Activated T-helper 1 cell treated with anti-CD3 and anti-CD28 coated beads, Interleukin-12 subunit alpha, Interleukin-12 subunit beta, Interleukin-2, Interleukin-4 antibody, amounts not matched to agents 30 ng/mL and 10 ng/mL and 1 ng/mL, durations not matched to agents 14 hours and 24 hours and 36 hours (primary cell): ENCODE data around the gene UBXN2A. TPM values are rescaled to one million over a fixed set of nuclear protein-coding genes. Genes with fewer than 3 reads are reported as not detected.

Experiments used
- DNase-seq: peaks from one replicate; pipeline ENCODE4 v3.0.0; 2021; ENCODE audit warnings: low spot score
- H3K27ac Mint-ChIP-seq: one replicate; pipeline ENCODE4 v1.8.0; 2021; ENCODE audit warnings: mild to moderate bottlenecking, mixed read lengths
- H3K27me3 Mint-ChIP-seq: one replicate; pipeline ENCODE4 v1.8.0; 2022; ENCODE audit warnings: mild to moderate bottlenecking, moderate library complexity, mixed read lengths; ENCODE audit not compliant: insufficient read depth
- H3K36me3 Mint-ChIP-seq: one replicate; pipeline ENCODE4 v1.8.0; 2021; ENCODE audit warnings: low read depth, mixed read lengths
- H3K4me1 Mint-ChIP-seq: one replicate; pipeline ENCODE4 v1.8.0; 2021; ENCODE audit warnings: low read depth, mixed read lengths
- H3K4me3 Mint-ChIP-seq: one replicate; pipeline ENCODE4 v1.8.0; 2021; ENCODE audit warnings: mild to moderate bottlenecking, moderate library complexity, mixed read lengths
- H3K9me3 Mint-ChIP-seq: one replicate; pipeline ENCODE4 v1.8.0; 2021; ENCODE audit warnings: mixed read lengths
- intact Hi-C: fragments of 100-400 bp; cut with micrococcal nuclease; formaldehyde crosslinking; loops from one replicate; pipeline ENCODE4 v1.15.1; 2024
- total RNA-seq: library from RNA; stranded (reverse); gene quantifications from 2 replicates; pipeline ENCODE4 v1.2.3, GENCODE V29; 2022

Gene UBXN2A, protein sequence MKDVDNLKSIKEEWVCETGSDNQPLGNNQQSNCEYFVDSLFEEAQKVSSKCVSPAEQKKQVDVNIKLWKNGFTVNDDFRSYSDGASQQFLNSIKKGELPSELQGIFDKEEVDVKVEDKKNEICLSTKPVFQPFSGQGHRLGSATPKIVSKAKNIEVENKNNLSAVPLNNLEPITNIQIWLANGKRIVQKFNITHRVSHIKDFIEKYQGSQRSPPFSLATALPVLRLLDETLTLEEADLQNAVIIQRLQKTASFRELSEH
- 11.4 and 13.0 TPM in 2 replicates for total RNA-seq

DNA sequence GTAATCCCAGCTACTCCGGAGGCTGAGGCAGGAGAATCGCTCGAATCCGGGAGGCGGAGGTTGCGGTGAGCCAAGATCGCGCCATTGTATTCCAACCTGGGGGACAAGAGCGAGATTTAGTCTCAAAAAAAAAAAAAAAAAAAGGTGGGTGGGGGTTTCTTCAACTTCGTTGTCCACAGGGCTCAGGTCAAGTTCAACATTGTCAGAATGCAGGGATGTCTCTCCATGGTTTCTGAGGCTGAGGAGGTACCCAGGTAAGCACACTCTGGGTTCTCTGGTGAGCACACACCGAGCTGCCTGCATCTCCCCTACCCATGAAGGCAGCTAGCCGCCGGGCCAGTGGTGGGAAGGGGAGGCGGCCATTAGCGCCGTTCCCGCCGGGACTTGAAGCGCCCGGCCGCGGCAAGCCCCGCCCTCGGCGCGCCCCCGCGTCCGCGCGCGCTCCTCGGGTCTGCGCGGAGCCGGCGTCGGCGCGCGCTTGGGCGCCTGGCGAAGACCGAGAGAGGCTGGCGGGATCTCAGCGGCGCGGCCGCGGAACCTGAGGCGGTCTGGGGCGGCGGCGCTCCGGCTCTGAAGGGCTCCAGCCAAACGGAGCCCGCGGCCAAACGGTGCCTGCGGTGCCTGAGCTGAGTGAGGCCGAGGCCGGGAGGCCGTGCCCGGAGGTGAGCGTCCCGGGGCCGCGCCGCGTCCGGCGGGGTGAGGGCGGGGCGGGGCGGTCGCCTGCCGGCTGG lies at the start of gene UBXN2A:
TSS of gene UBXN2A (plus strand) at position 477 of the 731 bp plus-strand sequence. CDS start 17,852 bp downstream, outside the sequence.
- H3K4me1 Mint-ChIP-seq = peaks cover 26% of the 10 kb centered on the region
- intact Hi-C loops = loop anchor here (1.0 kb wide), 5 partner anchors 13 to 420 kb away; partner anchors contain the start of genes ATAD2B, ITSN2, SF3B6 and TP53I3
- H3K27me3 Mint-ChIP-seq = peaks cover 21% of the 10 kb centered on the region
- peak within 1 kb of the TSS; percentile 89 for H3K4me3 Mint-ChIP-seq
- DNase-seq = peak; percentile 72
- H3K27ac Mint-ChIP-seq = peak within 1 kb of the TSS; percentile 74
- H3K9me3 Mint-ChIP-seq = no peaks in the 10 kb centered on the region
- peaks cover 12% of the 10 kb centered on the region for H3K36me3 Mint-ChIP-seq

GRCh38 chr2:23900133-23900532 lies 40.1 kb upstream of the UBXN2A start:
- intact Hi-C loops = no loop called here
- no peak overlapping the region for H3K4me3 Mint-ChIP-seq
- H3K36me3 Mint-ChIP-seq = no peaks in the 10 kb centered on the region
- H3K4me1 Mint-ChIP-seq = no peaks in the 10 kb centered on the region
- H3K27ac Mint-ChIP-seq = no peak overlapping the region
- no peaks in the 10 kb centered on the region for H3K9me3 Mint-ChIP-seq
- H3K27me3 Mint-ChIP-seq = no peaks in the 10 kb centered on the region
- DNase-seq = no peak

- H3K4me3 Mint-ChIP-seq = no peak overlapping the region
- no peaks in the 10 kb centered on the region for H3K36me3 Mint-ChIP-seq
- intact Hi-C loops = no loop called here
- H3K27ac Mint-ChIP-seq = no peak overlapping the region
- no peaks in the 10 kb centered on the region for H3K4me1 Mint-ChIP-seq
- no peaks in the 10 kb centered on the region for H3K27me3 Mint-ChIP-seq
- no peak for DNase-seq
- H3K9me3 Mint-ChIP-seq = no peaks in the 10 kb centered on the region
Measured at GRCh38 chr2:23900541-23901322, 39.5 kb upstream of the UBXN2A start.

GRCh38 chr2:23901966-23902846 lies 38.1 kb upstream of the UBXN2A start:
- Mint-ChIP-seq H3K4me1 (no peaks in the 10 kb centered on the region), H3K36me3 (no peaks in the 10 kb centered on the region), H3K27me3 (no peaks in the 10 kb centered on the region), H3K4me3 (no peak overlapping the region), H3K27ac (no peak overlapping the region), H3K9me3 (no peaks in the 10 kb centered on the region)
- DNase-seq = no peak
- intact Hi-C loops = no loop called here

GRCh38 chr2:23903034-23903433 lies 37.2 kb upstream of the UBXN2A start:
- no peaks in the 10 kb centered on the region for H3K27me3 Mint-ChIP-seq
- DNase-seq = no peak
- no peak overlapping the region for H3K27ac Mint-ChIP-seq
- no peaks in the 10 kb centered on the region for H3K36me3 Mint-ChIP-seq
- H3K4me1 Mint-ChIP-seq = no peaks in the 10 kb centered on the region
- intact Hi-C loops = no loop called here
- no peak overlapping the region for H3K4me3 Mint-ChIP-seq
- no peaks in the 10 kb centered on the region for H3K9me3 Mint-ChIP-seq

DNA sequence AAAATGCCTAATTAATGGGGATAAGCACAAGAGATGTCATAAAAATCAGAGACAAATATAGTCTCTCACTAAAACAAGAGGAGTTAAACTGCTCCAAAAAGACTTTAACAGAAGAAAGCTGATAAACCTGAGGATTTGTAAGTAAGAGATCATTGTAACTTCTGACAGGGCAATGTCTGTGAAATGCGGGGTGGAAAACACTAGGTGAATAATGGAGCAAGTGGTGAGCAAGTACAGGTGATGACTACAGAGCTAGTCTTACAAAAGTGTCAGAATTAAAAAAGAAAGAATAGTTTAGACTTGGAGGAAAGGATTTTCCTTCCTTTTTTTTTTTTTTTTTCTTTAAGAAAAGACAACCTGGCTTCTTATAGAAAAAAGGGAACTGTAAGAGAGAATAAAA lies 36.0 kb upstream of the UBXN2A start:
- Mint-ChIP-seq H3K4me1 (no peaks in the 10 kb centered on the region), H3K27ac (no peak overlapping the region), H3K27me3 (no peaks in the 10 kb centered on the region), H3K9me3 (no peaks in the 10 kb centered on the region), H3K4me3 (no peak overlapping the region), H3K36me3 (peaks cover 2% of the 10 kb centered on the region)
- DNase-seq = no peak
- intact Hi-C loops = no loop called here

- DNase-seq = no peak
- no peaks in the 10 kb centered on the region for H3K4me1 Mint-ChIP-seq
- H3K27ac Mint-ChIP-seq = no peak overlapping the region
- H3K4me3 Mint-ChIP-seq = no peak overlapping the region
- no peaks in the 10 kb centered on the region for H3K9me3 Mint-ChIP-seq
- intact Hi-C loops = no loop called here
- no peaks in the 10 kb centered on the region for H3K27me3 Mint-ChIP-seq
- peaks cover 3% of the 10 kb centered on the region for H3K36me3 Mint-ChIP-seq
Measured at GRCh38 chr2:23904692-23905091, 35.6 kb upstream of the UBXN2A start.

- Mint-ChIP-seq H3K4me3 (no peak overlapping the region), H3K9me3 (no peaks in the 10 kb centered on the region), H3K36me3 (peaks cover 3% of the 10 kb centered on the region), H3K4me1 (no peaks in the 10 kb centered on the region), H3K27ac (no peak overlapping the region), H3K27me3 (no peaks in the 10 kb centered on the region)
- intact Hi-C loops = no loop called here
- DNase-seq = no peak
Measured at GRCh38 chr2:23905155-23905554, 35.1 kb upstream of the UBXN2A start.

GRCh38 chr2:23912054-23912453 lies 28.2 kb upstream of the UBXN2A start:
- peaks cover 31% of the 10 kb centered on the region for H3K4me1 Mint-ChIP-seq
- no peaks in the 10 kb centered on the region for H3K27me3 Mint-ChIP-seq
- no peak overlapping the region for H3K4me3 Mint-ChIP-seq
- H3K9me3 Mint-ChIP-seq = no peaks in the 10 kb centered on the region
- DNase-seq = no peak
- peaks cover 3% of the 10 kb centered on the region for H3K36me3 Mint-ChIP-seq
- intact Hi-C loops = no loop called here
- no peak overlapping the region for H3K27ac Mint-ChIP-seq

DNA sequence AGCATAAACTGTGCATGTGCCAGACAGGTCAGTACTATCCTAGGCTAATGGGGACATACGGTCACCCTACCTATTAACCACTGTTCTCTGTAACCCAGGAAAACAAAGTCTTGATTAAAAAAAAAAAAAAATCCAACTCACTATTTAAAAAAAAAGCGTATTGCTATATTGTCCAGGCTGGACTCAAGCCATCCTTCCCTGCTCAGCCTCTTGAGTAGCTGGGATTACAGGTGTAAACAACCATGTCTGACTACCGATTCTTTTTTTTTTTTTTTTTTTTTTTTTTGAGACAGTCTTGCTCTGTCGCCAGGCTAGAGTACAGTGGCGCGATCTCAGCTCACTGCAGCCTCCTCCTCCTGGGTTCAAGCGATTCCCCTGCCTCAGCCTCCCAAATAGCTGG lies 24.9 kb upstream of the UBXN2A start:
- Mint-ChIP-seq H3K9me3 (no peaks in the 10 kb centered on the region), H3K4me1 (peaks cover 35% of the 10 kb centered on the region), H3K27me3 (no peaks in the 10 kb centered on the region), H3K4me3 (no peak overlapping the region), H3K27ac (no peak overlapping the region), H3K36me3 (peaks cover 2% of the 10 kb centered on the region)
- DNase-seq = no peak
- intact Hi-C loops = no loop called here

DNA sequence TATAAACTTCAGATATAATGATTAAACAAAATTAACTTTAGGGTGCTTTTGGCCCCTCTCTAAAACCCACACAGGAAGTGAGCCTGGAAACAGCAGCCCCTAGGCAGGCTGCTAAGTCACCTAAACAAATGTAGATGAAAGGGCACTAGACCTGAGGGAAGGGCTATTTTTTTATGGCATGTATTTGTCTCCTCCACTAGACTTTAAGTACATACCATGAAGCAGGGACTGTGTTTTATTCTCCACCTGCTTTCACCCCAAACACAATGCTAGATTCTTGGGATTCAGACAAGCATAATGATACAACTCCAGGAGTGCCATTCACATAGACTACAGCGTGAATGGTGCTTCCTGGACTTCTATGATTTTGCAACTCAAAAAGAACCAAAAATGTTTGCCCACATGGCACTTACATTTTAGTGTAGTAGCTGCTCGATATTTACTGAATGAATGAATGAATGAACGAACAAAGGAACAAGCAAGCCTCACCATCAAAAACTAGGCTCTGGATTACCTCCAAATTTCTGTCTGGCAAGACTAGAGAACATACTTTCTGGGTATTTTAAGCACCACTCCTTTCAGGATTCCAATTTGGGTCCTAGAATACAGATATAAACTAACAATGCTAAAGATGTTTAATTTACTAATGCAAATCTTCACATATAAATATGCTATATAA lies 23.4 kb upstream of the UBXN2A start:
- H3K4me1 Mint-ChIP-seq = peaks cover 29% of the 10 kb centered on the region

More for the DNA sequence above, 23.4 kb upstream of the UBXN2A start:
- no peak for DNase-seq
- H3K36me3 Mint-ChIP-seq = peaks cover 2% of the 10 kb centered on the region
- H3K27me3 Mint-ChIP-seq = no peaks in the 10 kb centered on the region
- no peak overlapping the region for H3K4me3 Mint-ChIP-seq
- H3K9me3 Mint-ChIP-seq = no peaks in the 10 kb centered on the region
- no peak overlapping the region for H3K27ac Mint-ChIP-seq
- intact Hi-C loops = no loop called here
